H1 (cell line): ENCODE results near the gene PNMA6A. TPM values are rescaled to one million over a fixed set of nuclear protein-coding genes. Genes with fewer than 3 reads are reported as not detected.

ENCODE experiments used
- CTCF ChIA-PET: fragments of 300-600 bp; sonication (Branson Sonifier 250); formaldehyde crosslinking; loops from one replicate; lab custom pipeline; 2021; ENCODE audit not compliant: partially characterized antibody; lab: Charles Lee
- POLR2A ChIA-PET: fragments of 300-600 bp; sonication (Branson Sonifier 250); formaldehyde crosslinking; loops from one replicate; lab custom pipeline; 2021; ENCODE audit warnings: inconsistent platforms; ENCODE audit not compliant: partially characterized antibody; lab: Charles Lee
- DNase-seq, 2 experiments: peaks; one replicate each; pipeline versions ENCODE4 v3.0.0 to v3.0.0-alpha.2; 2010 to 2022; ENCODE audit warnings: low spot score in 2 of 2, low read depth in 1 of 2, mixed read lengths in 1 of 2
- FAIRE-seq: peaks from 2 replicates; lab custom pipeline; 2011; peaks lifted over from hg19 to GRCh38; lab: Jason Lieb, UNC
- H2AFZ ChIP-seq: 2 replicates; pipeline ENCODE4 v1.8.1; 2012; ENCODE audit warnings: low read length, inconsistent platforms
- H2AK5ac ChIP-seq: 2 replicates; pipeline ENCODE4 v1.6.1; 2013; ENCODE audit warnings: low read depth, low read length
- H2BK120ac ChIP-seq: replicated peaks from 2 replicates; pipeline ENCODE3; 2013; ENCODE audit warnings: low read depth, low read length, inconsistent platforms
- H2BK12ac ChIP-seq: 2 replicates; pipeline ENCODE4 v1.6.1; 2013; ENCODE audit warnings: low read depth, low read length
- H2BK15ac ChIP-seq: 2 replicates; pipeline ENCODE4 v1.6.1; 2013; ENCODE audit warnings: low read length
- H2BK20ac ChIP-seq: 2 replicates; pipeline ENCODE4 v1.6.1; 2013; ENCODE audit warnings: low read length
- H2BK5ac ChIP-seq: 2 replicates; pipeline ENCODE4 v1.6.1; 2013; ENCODE audit warnings: low read depth, low read length
- H3K14ac ChIP-seq: 2 replicates; pipeline ENCODE4 v1.6.1; 2013; ENCODE audit warnings: inconsistent platforms; ENCODE audit not compliant: insufficient read length
- H3K18ac ChIP-seq: 2 replicates; pipeline ENCODE4 v1.6.1; 2013; ENCODE audit warnings: low read length; ENCODE audit errors: extremely low read depth
- H3K23ac ChIP-seq: 2 replicates; pipeline ENCODE4 v1.6.1; 2013; ENCODE audit warnings: inconsistent platforms; ENCODE audit not compliant: insufficient read length
- H3K23me2 ChIP-seq: 2 replicates; pipeline ENCODE4 v1.6.1; 2013; ENCODE audit warnings: low read depth, low read length
- H3K27ac ChIP-seq: 2 replicates; pipeline ENCODE4 v1.6.1; 2011; ENCODE audit warnings: low read depth, low read length, inconsistent platforms
- H3K27me3 ChIP-seq, 4 experiments: replicated peaks in 1 of 4; 1 replicate in 1 of 4; 2 replicates in 3 of 4; pipeline versions ENCODE4 v1.6.1 to v1.8.1; 2011 to 2013; ENCODE audit warnings: low read length in 3 of 4, mild to moderate bottlenecking in 3 of 4, inconsistent platforms in 2 of 4, mixed read lengths in 2 of 4, moderate library complexity in 1 of 4; ENCODE audit not compliant: control insufficient read depth in 3 of 4, insufficient read depth in 3 of 4; ENCODE audit errors: extremely low read depth in 1 of 4
- H3K36me3 ChIP-seq, 4 experiments: 2 replicates each; pipeline versions ENCODE4 v1.6.1 to v1.8.1; 2011 to 2013; ENCODE audit warnings: mild to moderate bottlenecking in 4 of 4, low read length in 3 of 4, moderate library complexity in 2 of 4, control low read depth in 1 of 4, inconsistent platforms in 1 of 4; ENCODE audit not compliant: insufficient read depth in 4 of 4, control insufficient read depth in 2 of 4
- H3K4ac ChIP-seq: replicated peaks from 2 replicates; pipeline ENCODE3; 2013; ENCODE audit warnings: low read length, low read depth, mixed read lengths, inconsistent platforms; ENCODE audit not compliant: insufficient read length
- H3K4me1 ChIP-seq, 4 experiments: replicated peaks in 1 of 4; 1 replicate in 1 of 4; 2 replicates in 3 of 4; pipeline versions ENCODE4 v1.6.1 to v1.8.1; 2011 to 2013; ENCODE audit warnings: low read length in 3 of 4, inconsistent platforms in 2 of 4, mixed read lengths in 1 of 4; ENCODE audit not compliant: insufficient read depth in 4 of 4, control insufficient read depth in 3 of 4
- H3K4me2 ChIP-seq, 2 experiments: 2 replicates each; pipeline versions ENCODE4 v1.6.1 to v1.8.1; 2011 to 2013; ENCODE audit warnings: low read depth in 2 of 2, low read length in 2 of 2, control low read depth in 1 of 2, inconsistent platforms in 1 of 2, mild to moderate bottlenecking in 1 of 2; ENCODE audit not compliant: insufficient read depth in 1 of 2
- H3K4me3 ChIP-seq, 4 experiments: fragments of 200-600, 300-600 bp in 1 of 4; sonication (generic), shearing (Covaris generic), sonication (Bioruptor Twin) in 1 of 4; 2 replicates each; pipeline versions ENCODE4 v1.5.1 to v1.8.1; 2011 to 2016; ENCODE audit warnings: low read length in 4 of 4, low read depth in 3 of 4, control low read depth in 2 of 4, inconsistent platforms in 2 of 4, mild to moderate bottlenecking in 2 of 4, mixed read lengths in 1 of 4, moderate library complexity in 1 of 4; ENCODE audit not compliant: insufficient read depth in 2 of 4; ENCODE audit errors: extremely low read depth in 1 of 4
- H3K56ac ChIP-seq: replicated peaks from 2 replicates; pipeline ENCODE3; 2013; ENCODE audit warnings: low read depth, mild to moderate bottlenecking, mixed read lengths, low read length, inconsistent platforms; ENCODE audit not compliant: insufficient read length
- H3K79me1 ChIP-seq: 2 replicates; pipeline ENCODE4 v1.6.1; 2013; ENCODE audit warnings: low read depth, low read length, control low read depth
- H3K79me2 ChIP-seq, 2 experiments: 2 replicates each; pipeline versions ENCODE4 v1.6.1 to v1.8.1; 2012 to 2013; ENCODE audit warnings: low read length in 2 of 2, mild to moderate bottlenecking in 2 of 2, inconsistent platforms in 1 of 2; ENCODE audit not compliant: insufficient read depth in 2 of 2, control insufficient read depth in 1 of 2
- H3K9ac ChIP-seq, 4 experiments: replicated peaks in 1 of 4; 1 replicate in 1 of 4; 2 replicates in 3 of 4; pipeline versions ENCODE4 v1.6.1 to v1.8.1; 2011 to 2013; ENCODE audit warnings: low read depth in 3 of 4, low read length in 3 of 4, control low read depth in 2 of 4, mild to moderate bottlenecking in 2 of 4, moderate library complexity in 2 of 4, inconsistent platforms in 1 of 4; ENCODE audit errors: extremely low read depth in 1 of 4
- H3K9me3 ChIP-seq, 2 experiments: 2 replicates each; pipeline versions ENCODE4 v1.6.1 to v1.8.1; 2012 to 2013; ENCODE audit warnings: mild to moderate bottlenecking in 2 of 2, moderate library complexity in 2 of 2, control low read depth in 1 of 2, inconsistent platforms in 1 of 2, low read depth in 1 of 2, low read length in 1 of 2, mixed read lengths in 1 of 2; ENCODE audit not compliant: insufficient read depth in 2 of 2
- H4K20me1 ChIP-seq, 2 experiments: replicated peaks in 1 of 2; 2 replicates each; pipeline versions ENCODE3 to v1.8.1; 2011 to 2013; ENCODE audit warnings: inconsistent platforms in 2 of 2, low read length in 2 of 2, mild to moderate bottlenecking in 1 of 2; ENCODE audit not compliant: insufficient read depth in 2 of 2, control insufficient read depth in 1 of 2
- H4K5ac ChIP-seq: 2 replicates; pipeline ENCODE4 v1.6.1; 2013; ENCODE audit warnings: low read length, low read depth, mixed read lengths, inconsistent platforms; ENCODE audit not compliant: insufficient read length
- H4K8ac ChIP-seq: 2 replicates; pipeline ENCODE4 v1.8.0; 2013; ENCODE audit warnings: mild to moderate bottlenecking, moderate library complexity, low read length, inconsistent platforms; ENCODE audit not compliant: insufficient read depth; ENCODE audit errors: extremely low read depth
- H4K91ac ChIP-seq: replicated peaks from 2 replicates; pipeline ENCODE3; 2013; ENCODE audit warnings: low read length, mixed read lengths, inconsistent platforms; ENCODE audit not compliant: insufficient read length
- BRCA1 ChIP-seq: IDR thresholded peaks from 2 replicates; pipeline ENCODE4 v1.6.1; 2012; ENCODE audit warnings: low read depth, low read length, improper control_type of control experiment
- CTBP2 ChIP-seq: IDR thresholded peaks from 2 replicates; pipeline ENCODE4 v1.7.0; 2011; ENCODE audit warnings: borderline replicate concordance, mild to moderate bottlenecking, moderate library complexity, mixed read lengths, low read length; ENCODE audit not compliant: insufficient read depth, insufficient read length
- HDAC6 ChIP-seq: IDR thresholded peaks from one replicate; pipeline ENCODE4 v1.7.1; 2012; ENCODE audit warnings: low read depth, mild to moderate bottlenecking, inconsistent platforms, low read length, moderate library complexity
- KDM5A ChIP-seq: fragments of 200-600 bp; IDR thresholded peaks from 2 replicates; pipeline ENCODE4 v1.7.1; 2012; ENCODE audit warnings: mild to moderate bottlenecking, low read length, inconsistent platforms, mixed read lengths
- SP2 ChIP-seq: IDR thresholded peaks from 2 replicates; pipeline ENCODE4 v1.6.1; 2012; ENCODE audit warnings: mild to moderate bottlenecking, low read length, inconsistent platforms
- WGBS, 2 experiments: shearing (Covaris generic) in 1 of 2; methylation state at CpG; one replicate each; pipeline versions ENCODE4 v1.1.6 to v1.1.7; 2013 to 2015; ENCODE audit warnings: low lambda C conversion rate in 2 of 2, mixed read lengths in 2 of 2, inconsistent platforms in 1 of 2, low coverage in 1 of 2, missing lambda C conversion rate in 1 of 2; ENCODE audit not compliant: insufficient replicate concordance in 2 of 2, insufficient coverage in 1 of 2, insufficient read length in 1 of 2; ENCODE audit errors: extremely low coverage in 1 of 2, missing lambda C conversion rate in 1 of 2; 5-methylcytosine and 5-hydroxymethylcytosine counted together
- polyA plus RNA-seq, 7 experiments: library from polyadenylated mRNA; depleted of rRNA in 3 of 7; stranded (reverse) in 5 of 7; unstranded in 2 of 7; fragments of >200 nt in 5 of 7; fragments of 200-250 nt in 2 of 7; gene quantifications; 1 replicate in 5 of 7; 2 replicates in 1 of 7; 4 replicates in 1 of 7; pipeline versions ENCODE4 v1.2.1 to v1.2.3, GENCODE V29; 2011 to 2013; ENCODE audit warnings: missing spikeins in 2 of 7, mixed read lengths in 2 of 7
- total RNA-seq: library from RNA; stranded (reverse); fragmentation: NEBNext Ultra II Directional; extraction: Animal tissue kit (Norgen Biotek cat#: 25700); gene quantifications from 2 replicates; pipeline ENCODE4 v1.2.1, GENCODE V29; 2021

PNMA6A gene
- total and polyA plus RNA-seq, 2 of the 8 experiments (the other 6 are each of a cell fraction or from before 2014, with no cell fraction given) = 2.2 to 5.7 TPM

DNA sequence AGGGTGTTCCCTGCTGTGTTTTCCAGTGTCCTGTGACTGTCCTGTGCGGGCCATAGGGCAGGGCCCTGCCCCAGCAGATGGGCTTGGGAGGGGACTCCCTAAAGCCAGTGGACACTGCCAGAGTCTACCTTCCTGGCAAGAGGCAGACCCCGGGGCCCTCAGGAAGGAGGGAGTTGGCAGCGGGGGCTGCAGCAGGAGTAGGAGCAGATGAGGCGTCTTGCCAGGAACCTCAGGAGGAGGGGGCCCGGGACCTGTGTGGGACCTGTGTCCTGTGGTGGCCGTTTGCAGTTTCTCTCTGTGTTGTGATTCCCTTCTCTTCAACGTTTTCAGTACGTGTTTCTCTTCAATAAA, 12.2 kb upstream of the PNMA6A start:
- no peaks in the 10 kb centered on the region for H3K79me1 ChIP-seq
- 86% methylated on average over 5 of the region's 8 CpGs; no CpG with 5 or more reads in 1 of the 2 experiments for WGBS, 2 experiments
- ChIA-PET CTCF (no interaction called here), POLR2A (no interaction called here)
- no peak overlapping the region for H3K4me2 ChIP-seq
- H3K9me3 ChIP-seq = no peaks in the 10 kb centered on the region
- H2BK5ac ChIP-seq = no peak overlapping the region
- H3K4ac ChIP-seq = no peak overlapping the region
- no peak overlapping the region for H2AFZ ChIP-seq
- H3K56ac ChIP-seq = no peak overlapping the region
- peaks cover 0 to 1% of the 10 kb centered on the region in 2 experiments for H4K20me1 ChIP-seq
- H4K91ac ChIP-seq = no peak overlapping the region
- peaks cover 0 to 5% (median 2%) of the 10 kb centered on the region in 4 experiments; a peak in 4 of 7 replicates for H3K4me1 ChIP-seq
- H2AK5ac ChIP-seq = no peak overlapping the region
- H3K4me3 ChIP-seq = no peak overlapping the region
- no peak overlapping the region for H2BK20ac ChIP-seq
- H3K18ac ChIP-seq = no peak overlapping the region
- H2BK12ac ChIP-seq = no peak overlapping the region
- no peak overlapping the region for H4K5ac ChIP-seq
- no peak overlapping the region for H2BK15ac ChIP-seq
- no peak overlapping the region for H3K27ac ChIP-seq
- no peaks in the 10 kb centered on the region; the same call in 1 of the 2 replicates for H3K23me2 ChIP-seq
- H4K8ac ChIP-seq = no peak overlapping the region
- H3K9ac ChIP-seq = no peak overlapping the region
- H2BK120ac ChIP-seq = no peak overlapping the region
- H3K79me2 ChIP-seq = no peaks in the 10 kb centered on the region
- DNase-seq = no peak
- H3K36me3 ChIP-seq = no peaks in the 10 kb centered on the region
- H3K14ac ChIP-seq = no peak overlapping the region
- H3K23ac ChIP-seq = no peak overlapping the region
- no peak for FAIRE-seq
- H3K27me3 ChIP-seq = peaks cover 2 to 16% (median 11%) of the 10 kb centered on the region in 4 experiments; a peak in 6 of 7 replicates
- TF ChIP-seq CTBP2 (no peak), HDAC6 (no peak), SP2 (no peak), BRCA1 (no peak), KDM5A (no peak)
